Esophagus muscularis mucosa (tissue), 3 donors: ENCODE data around the gene TP53AIP1.

Experiments
- POLR2A ChIP-seq: fragments of 450-650 bp; IDR thresholded peaks from one replicate; pipeline ENCODE4 v1.6.1; 2017; ENCODE audit warnings: antibody characterized with exemption, moderate library complexity, mild to moderate bottlenecking, low read depth
- TF ChIP-seq, protein P1 (sequence below), 3 experiments: fragments of 200-600 bp in 2 of 3; fragments of 450-650 bp in 1 of 3; sonication (generic) in 2 of 3; IDR thresholded peaks; one replicate each; pipeline ENCODE4 v1.5.1; 2017 to 2019; ENCODE audit warnings: antibody characterized with exemption in 3 of 3, mild to moderate bottlenecking in 2 of 3, moderate library complexity in 1 of 3

DNA sequence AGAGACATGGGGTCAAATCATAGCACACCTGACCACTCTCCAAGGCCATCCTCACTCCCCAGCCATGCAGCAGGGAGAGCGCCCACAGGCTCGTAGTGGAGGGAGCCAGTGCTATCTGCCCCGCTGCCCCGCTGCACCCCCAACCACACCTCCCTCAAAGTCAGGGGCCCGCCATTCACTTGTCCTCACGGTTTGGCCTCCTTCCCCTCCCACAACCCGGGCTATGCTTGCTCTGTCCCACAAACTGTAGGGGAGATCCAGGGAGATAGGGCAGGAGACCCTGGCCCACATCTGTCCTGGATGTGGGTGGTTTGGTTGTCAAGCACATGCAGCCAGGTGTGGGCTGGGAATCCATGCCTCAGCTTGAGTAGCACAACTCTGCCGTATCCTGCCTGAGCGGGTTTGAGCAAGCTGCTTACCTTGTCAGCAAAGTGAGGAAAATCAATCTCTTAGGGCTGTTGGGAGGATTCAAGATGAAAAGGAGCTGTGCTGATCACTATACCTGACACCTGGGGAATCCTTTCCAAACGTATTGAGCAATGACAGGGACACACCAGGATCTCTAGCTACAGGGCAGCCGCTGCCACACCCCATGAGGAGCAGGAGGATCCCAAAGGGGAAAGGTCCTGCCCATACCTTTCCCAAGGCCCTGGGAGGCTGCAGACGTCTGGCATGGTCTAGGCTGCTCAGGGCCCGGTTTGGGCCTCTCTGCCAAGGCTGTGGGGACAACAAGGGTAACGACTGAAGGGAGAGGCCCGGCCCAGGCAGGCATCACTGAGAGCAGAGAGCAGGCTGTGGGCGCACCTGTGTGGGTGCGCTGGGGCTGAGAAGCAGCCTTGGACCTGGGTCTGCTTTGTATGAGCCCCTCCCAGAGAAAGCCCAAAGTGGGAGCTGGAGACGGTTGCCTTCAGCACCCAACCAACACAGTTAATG lies 28.2 kb downstream of the TP53AIP1 start:
- TF ChIP-seq, protein P1, sequence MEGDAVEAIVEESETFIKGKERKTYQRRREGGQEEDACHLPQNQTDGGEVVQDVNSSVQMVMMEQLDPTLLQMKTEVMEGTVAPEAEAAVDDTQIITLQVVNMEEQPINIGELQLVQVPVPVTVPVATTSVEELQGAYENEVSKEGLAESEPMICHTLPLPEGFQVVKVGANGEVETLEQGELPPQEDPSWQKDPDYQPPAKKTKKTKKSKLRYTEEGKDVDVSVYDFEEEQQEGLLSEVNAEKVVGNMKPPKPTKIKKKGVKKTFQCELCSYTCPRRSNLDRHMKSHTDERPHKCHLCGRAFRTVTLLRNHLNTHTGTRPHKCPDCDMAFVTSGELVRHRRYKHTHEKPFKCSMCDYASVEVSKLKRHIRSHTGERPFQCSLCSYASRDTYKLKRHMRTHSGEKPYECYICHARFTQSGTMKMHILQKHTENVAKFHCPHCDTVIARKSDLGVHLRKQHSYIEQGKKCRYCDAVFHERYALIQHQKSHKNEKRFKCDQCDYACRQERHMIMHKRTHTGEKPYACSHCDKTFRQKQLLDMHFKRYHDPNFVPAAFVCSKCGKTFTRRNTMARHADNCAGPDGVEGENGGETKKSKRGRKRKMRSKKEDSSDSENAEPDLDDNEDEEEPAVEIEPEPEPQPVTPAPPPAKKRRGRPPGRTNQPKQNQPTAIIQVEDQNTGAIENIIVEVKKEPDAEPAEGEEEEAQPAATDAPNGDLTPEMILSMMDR (IDR thresholded peaks at IDR 0.05) = no peak
- TF ChIP-seq POLR2A = no peak
